ENCODE results near the gene TTC23L. TPM values are rescaled to one million over a fixed set of nuclear protein-coding genes. Genes with fewer than 3 reads are reported as not detected.

Gene TTC23L
- total RNA-seq, 4 donors from 2014 or later, result not detected

GRCh38 chr5:34926318-34926888, 87.4 kb downstream of the TTC23L start:
- peak overlapping the region in 1 of 4 donors; percentile 7 for H3K27ac ChIP-seq

DNA sequence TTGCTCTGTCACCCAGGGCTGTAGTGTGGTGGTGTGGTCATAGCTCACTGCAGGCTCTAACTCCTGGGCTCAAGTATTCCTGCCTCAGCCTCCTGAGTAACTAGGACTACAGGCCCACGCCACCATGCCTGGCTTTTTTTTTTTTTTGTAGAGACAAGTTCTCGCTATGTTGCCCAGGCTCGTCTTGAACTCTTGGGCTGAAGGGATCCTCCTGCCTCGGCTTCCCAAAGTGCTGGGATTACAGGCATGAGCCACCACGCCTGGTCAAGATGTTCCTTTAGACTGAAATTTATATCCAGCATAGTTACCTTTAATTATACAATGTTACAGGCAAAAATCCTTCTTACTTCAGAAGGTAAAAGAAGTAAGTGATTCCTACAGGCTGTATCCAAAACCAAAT, 88.8 kb downstream of the TTC23L start:
- intact Hi-C loops (cut with DNase I; ENCODE audit: low total_unique reads) (loop anchor here (5.0 to 10.0 kb wide), 2 partner anchors 273 to 1485 kb away; partner anchors contain the start of genes RAI14 and TARS1), in situ Hi-C loops (cut with MboI; ENCODE audit: low sequenced_read_pairs in 4 of 4) (loop anchor here in 2 of 4 donors (10.0 to 25.0 kb wide), 3 partner anchors 1227 to 1490 kb away; partner anchors contain the start of genes TARS1 (in 2 of the 2), LMBRD2 (in 1 of the 2) and SKP2 (in 1 of the 2))
- H3K27me3 ChIP-seq, result no peaks in the 10 kb centered on the region

More at GRCh38 chr5:34926318-34926888, 87.4 kb downstream of the TTC23L start:
- intact Hi-C loops (cut with DNase I; ENCODE audit: low total_unique reads) (loop anchor here (5.0 to 10.0 kb wide), 2 partner anchors 272 to 1484 kb away; partner anchors contain the start of genes RAI14 and TARS1), in situ Hi-C loops (cut with MboI; ENCODE audit: low sequenced_read_pairs in 4 of 4) (loop anchor here in 2 of 4 donors (10.0 to 25.0 kb wide), 3 partner anchors 1228 to 1489 kb away; partner anchors contain the start of genes TARS1 (in 2 of the 2), LMBRD2 (in 1 of the 2) and SKP2 (in 1 of the 2))
- Histone ChIP-seq H3K27me3 (no peaks in the 10 kb centered on the region), H3K9me3 (no peaks in the 10 kb centered on the region), H3K4me3 (no peak overlapping the region), H3K36me3 (peaks cover 0 to 49% of the 10 kb centered on the region in 2 donors), H3K4me1 (peaks cover 11 to 17% of the 10 kb centered on the region in 2 donors)
- ATAC-seq, result no peak
- no peak for DNase-seq
- TF ChIP-seq, protein P1, sequence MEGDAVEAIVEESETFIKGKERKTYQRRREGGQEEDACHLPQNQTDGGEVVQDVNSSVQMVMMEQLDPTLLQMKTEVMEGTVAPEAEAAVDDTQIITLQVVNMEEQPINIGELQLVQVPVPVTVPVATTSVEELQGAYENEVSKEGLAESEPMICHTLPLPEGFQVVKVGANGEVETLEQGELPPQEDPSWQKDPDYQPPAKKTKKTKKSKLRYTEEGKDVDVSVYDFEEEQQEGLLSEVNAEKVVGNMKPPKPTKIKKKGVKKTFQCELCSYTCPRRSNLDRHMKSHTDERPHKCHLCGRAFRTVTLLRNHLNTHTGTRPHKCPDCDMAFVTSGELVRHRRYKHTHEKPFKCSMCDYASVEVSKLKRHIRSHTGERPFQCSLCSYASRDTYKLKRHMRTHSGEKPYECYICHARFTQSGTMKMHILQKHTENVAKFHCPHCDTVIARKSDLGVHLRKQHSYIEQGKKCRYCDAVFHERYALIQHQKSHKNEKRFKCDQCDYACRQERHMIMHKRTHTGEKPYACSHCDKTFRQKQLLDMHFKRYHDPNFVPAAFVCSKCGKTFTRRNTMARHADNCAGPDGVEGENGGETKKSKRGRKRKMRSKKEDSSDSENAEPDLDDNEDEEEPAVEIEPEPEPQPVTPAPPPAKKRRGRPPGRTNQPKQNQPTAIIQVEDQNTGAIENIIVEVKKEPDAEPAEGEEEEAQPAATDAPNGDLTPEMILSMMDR (IDR thresholded peaks at IDR 0.05 in 4 of 5, conservative IDR thresholded peaks at IDR 0.05 in 1 of 5), result no peak
- no peak for TF ChIP-seq POLR2A (IDR thresholded peaks at IDR 0.05)

GRCh38 chr5:34928267-34928666, 89.3 kb downstream of the TTC23L start:
- Histone ChIP-seq H3K4me3 (no peak overlapping the region), H3K9me3 (no peaks in the 10 kb centered on the region), H3K4me1 (peaks cover 11 to 19% of the 10 kb centered on the region in 2 donors), H3K27me3 (no peaks in the 10 kb centered on the region), H3K36me3 (peaks cover 0 to 32% of the 10 kb centered on the region in 2 donors), H3K27ac (peak overlapping the region in 2 of 4 donors; percentile 77 to 87)
- ATAC-seq (no peak), DNase-seq (no peak)
- TF ChIP-seq, protein P1 (IDR thresholded peaks at IDR 0.05 in 4 of 5, conservative IDR thresholded peaks at IDR 0.05 in 1 of 5), result no peak
- no peak for TF ChIP-seq POLR2A (IDR thresholded peaks at IDR 0.05)
- intact Hi-C loops (cut with DNase I; ENCODE audit: low total_unique reads) (loop anchor here (5.0 to 10.0 kb wide), 2 partner anchors 273 to 1486 kb away; partner anchors contain the start of genes RAI14 and TARS1), in situ Hi-C loops (cut with MboI; ENCODE audit: low sequenced_read_pairs in 4 of 4) (loop anchor here in 2 of 4 donors (10.0 to 25.0 kb wide), 3 partner anchors 1227 to 1491 kb away; partner anchors contain the start of genes TARS1 (in 2 of the 2), LMBRD2 (in 1 of the 2) and SKP2 (in 1 of the 2))

More for the DNA sequence above, 88.8 kb downstream of the TTC23L start:
- H3K27ac ChIP-seq, result no peak overlapping the region
- H3K4me1 ChIP-seq, result peaks cover 11 to 19% of the 10 kb centered on the region in 2 donors
- H3K4me3 ChIP-seq, result no peak overlapping the region
- ATAC-seq, result no peak
- no peak for DNase-seq
- TF ChIP-seq POLR2A (IDR thresholded peaks at IDR 0.05), result no peak
- TF ChIP-seq, protein P1 (IDR thresholded peaks at IDR 0.05 in 4 of 5, conservative IDR thresholded peaks at IDR 0.05 in 1 of 5), result no peak
- H3K9me3 ChIP-seq, result no peaks in the 10 kb centered on the region
- H3K36me3 ChIP-seq, result peaks cover 0 to 36% of the 10 kb centered on the region in 2 donors

- H3K4me3 ChIP-seq, result peak within 1 kb of the TSS; percentile 83 to 98 (median 84)
- H3K9me3 ChIP-seq, result no peaks in the 10 kb centered on the region
- DNase-seq, result peak; percentile 96 to 98
- TF ChIP-seq, protein P1 (IDR thresholded peaks at IDR 0.05 in 4 of 5, conservative IDR thresholded peaks at IDR 0.05 in 1 of 5), result no peak
- TF ChIP-seq POLR2A (IDR thresholded peaks at IDR 0.05), result no peak
- peak; percentile 89 to 90 for ATAC-seq
- H3K27ac ChIP-seq, result peak within 1 kb of the TSS; percentile 94 to 100 (median 96)
- H3K4me1 ChIP-seq, result peaks cover 11 to 19% of the 10 kb centered on the region in 2 donors
- in situ Hi-C loops (cut with MboI; ENCODE audit: low sequenced_read_pairs in 4 of 4), result loop anchor here in 2 of 4 donors (10.0 to 25.0 kb wide), 3 partner anchors 1226 to 1492 kb away; partner anchors contain the start of genes TARS1 (in 2 of the 2), LMBRD2 (in 1 of the 2) and SKP2 (in 1 of the 2)
- intact Hi-C loops (cut with DNase I; ENCODE audit: low total_unique reads), result loop anchor here (1.0 to 10.0 kb wide), 3 partner anchors 14 to 1487 kb away; partner anchors contain the start of genes BRIX1, RAD1, RAI14 and TARS1
- H3K36me3 ChIP-seq, result peaks cover 0 to 22% of the 10 kb centered on the region in 2 donors
- no peaks in the 10 kb centered on the region for H3K27me3 ChIP-seq
Observed at GRCh38 chr5:34929134-34929719, 90.3 kb downstream of the TTC23L start, which contains the start of gene DNAJC21. Gene DNAJC21, plus strand, starts transcription at chr5:34929559. Its CDS starts 261 bp downstream, at chr5:34929820.

All from gastrocnemius medialis (tissue), 4 donors.